ENCODE data around the gene RABGEF1.

DNA sequence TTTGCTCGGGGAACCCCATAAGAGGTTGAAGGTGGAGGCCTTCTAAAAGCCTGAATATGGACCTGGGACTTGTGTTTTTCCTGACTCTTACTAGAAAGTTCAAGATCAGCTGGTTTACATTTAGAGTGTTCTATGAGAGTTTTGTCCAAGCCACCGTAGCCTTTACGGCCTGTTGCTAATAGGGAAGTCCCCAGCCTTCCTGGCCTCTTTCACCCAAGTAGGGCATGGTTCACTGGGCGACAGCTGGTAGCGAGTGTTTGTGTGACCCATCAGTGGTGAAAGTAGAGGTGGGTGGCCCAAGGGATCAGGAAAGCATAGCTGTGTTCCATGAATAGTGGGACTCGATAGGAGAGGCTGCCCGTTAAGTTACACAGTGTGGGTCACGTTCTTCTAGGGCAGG lies 60.1 kb downstream of the RABGEF1 start:
- TF ChIP-seq, protein P1, sequence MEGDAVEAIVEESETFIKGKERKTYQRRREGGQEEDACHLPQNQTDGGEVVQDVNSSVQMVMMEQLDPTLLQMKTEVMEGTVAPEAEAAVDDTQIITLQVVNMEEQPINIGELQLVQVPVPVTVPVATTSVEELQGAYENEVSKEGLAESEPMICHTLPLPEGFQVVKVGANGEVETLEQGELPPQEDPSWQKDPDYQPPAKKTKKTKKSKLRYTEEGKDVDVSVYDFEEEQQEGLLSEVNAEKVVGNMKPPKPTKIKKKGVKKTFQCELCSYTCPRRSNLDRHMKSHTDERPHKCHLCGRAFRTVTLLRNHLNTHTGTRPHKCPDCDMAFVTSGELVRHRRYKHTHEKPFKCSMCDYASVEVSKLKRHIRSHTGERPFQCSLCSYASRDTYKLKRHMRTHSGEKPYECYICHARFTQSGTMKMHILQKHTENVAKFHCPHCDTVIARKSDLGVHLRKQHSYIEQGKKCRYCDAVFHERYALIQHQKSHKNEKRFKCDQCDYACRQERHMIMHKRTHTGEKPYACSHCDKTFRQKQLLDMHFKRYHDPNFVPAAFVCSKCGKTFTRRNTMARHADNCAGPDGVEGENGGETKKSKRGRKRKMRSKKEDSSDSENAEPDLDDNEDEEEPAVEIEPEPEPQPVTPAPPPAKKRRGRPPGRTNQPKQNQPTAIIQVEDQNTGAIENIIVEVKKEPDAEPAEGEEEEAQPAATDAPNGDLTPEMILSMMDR (IDR thresholded peaks at IDR 0.05; ENCODE audit: insufficient read depth, low read depth, low read length) = no peak
- no peak for TF ChIP-seq EZH2 (IDR thresholded peaks at IDR 0.05; ENCODE audit: insufficient read depth, low read length)

Measured in astrocyte (in vitro differentiated cells and primary cell).